ENCODE data around the gene TMEM178B. TPM values are rescaled to one million over a fixed set of nuclear protein-coding genes. Genes with fewer than 3 reads are reported as not detected.

The TMEM178B gene
- total RNA-seq, 1 experiment from 2014 or later = 0.11 TPM

- intact Hi-C loops (cut with micrococcal nuclease; ENCODE audit: unreplicated experiment) = no loop called here
- ChIA-PET POLR2A (no interaction called here), CTCF (no interaction called here)
- Histone ChIP-seq H3K4me3 (ENCODE audit: low read depth, low read length) (no peak overlapping the region), H3K9me3 (no peaks in the 10 kb centered on the region), H3K36me3 (ENCODE audit: control insufficient read depth, insufficient read depth, low read length) (no peaks in the 10 kb centered on the region), H3K27me3 (replicated peaks; ENCODE audit: control insufficient read depth, insufficient read depth, low read length) (no peaks in the 10 kb centered on the region), H3K4me1 (no peaks in the 10 kb centered on the region)
- Mint-ChIP-seq H3K4me3 (ENCODE audit: unreplicated experiment) (no peak overlapping the region), H3K27me3 (ENCODE audit: insufficient read depth, unreplicated experiment) (peaks cover 39% of the 10 kb centered on the region), H3K9me3 (ENCODE audit: unreplicated experiment) (no peaks in the 10 kb centered on the region), H3K4me1 (ENCODE audit: low read depth, unreplicated experiment) (no peaks in the 10 kb centered on the region), H3K36me3 (ENCODE audit: insufficient read depth, unreplicated experiment) (no peaks in the 10 kb centered on the region), H3K27ac (ENCODE audit: unreplicated experiment) (no peak overlapping the region)
- no peak for DNase-seq
- TF ChIP-seq CTCF (IDR thresholded peaks at IDR 0.05; ENCODE audit: insufficient read depth in 1 of 2, low read depth in 1 of 2, low read length in 1 of 2, severe bottlenecking in 1 of 2, unreplicated experiment in 1 of 2) = no peak
- no TSS peak for BruUV-seq (replicated peaks)
Observed at GRCh38 chr7:141451232-141451631, 377.4 kb downstream of the TMEM178B start.

- Histone ChIP-seq H3K4me1 (no peaks in the 10 kb centered on the region), H3K4me3 (ENCODE audit: low read depth, low read length) (no peak overlapping the region), H3K27me3 (replicated peaks; ENCODE audit: control insufficient read depth, insufficient read depth, low read length) (no peaks in the 10 kb centered on the region), H3K36me3 (ENCODE audit: control insufficient read depth, insufficient read depth, low read length) (no peaks in the 10 kb centered on the region), H3K9me3 (no peaks in the 10 kb centered on the region)
- intact Hi-C loops (cut with micrococcal nuclease; ENCODE audit: unreplicated experiment) = no loop called here
- Mint-ChIP-seq H3K36me3 (ENCODE audit: insufficient read depth, unreplicated experiment) (no peaks in the 10 kb centered on the region), H3K27me3 (ENCODE audit: insufficient read depth, unreplicated experiment) (peaks cover 35% of the 10 kb centered on the region), H3K9me3 (ENCODE audit: unreplicated experiment) (no peaks in the 10 kb centered on the region), H3K4me1 (ENCODE audit: low read depth, unreplicated experiment) (no peaks in the 10 kb centered on the region), H3K27ac (ENCODE audit: unreplicated experiment) (no peak overlapping the region), H3K4me3 (ENCODE audit: unreplicated experiment) (no peak overlapping the region)
- DNase-seq = no peak
- BruUV-seq (replicated peaks) = no TSS peak
- no peak for TF ChIP-seq CTCF (IDR thresholded peaks at IDR 0.05; ENCODE audit: insufficient read depth in 1 of 2, low read depth in 1 of 2, low read length in 1 of 2, severe bottlenecking in 1 of 2, unreplicated experiment in 1 of 2)
- POLR2A ChIA-PET = no interaction called here
- CTCF ChIA-PET = no interaction called here
Observed at GRCh38 chr7:141452911-141453310, 379.0 kb downstream of the TMEM178B start.

- Histone ChIP-seq H3K27me3 (replicated peaks; ENCODE audit: control insufficient read depth, insufficient read depth, low read length) (no peaks in the 10 kb centered on the region), H3K9me3 (no peaks in the 10 kb centered on the region), H3K4me1 (no peaks in the 10 kb centered on the region), H3K36me3 (ENCODE audit: control insufficient read depth, insufficient read depth, low read length) (no peaks in the 10 kb centered on the region), H3K4me3 (ENCODE audit: low read depth, low read length) (no peak overlapping the region)
- no peaks in the 10 kb centered on the region for H3K36me3 Mint-ChIP-seq (ENCODE audit: insufficient read depth, unreplicated experiment)
- no TSS peak for BruUV-seq (replicated peaks)
- no peaks in the 10 kb centered on the region for H3K9me3 Mint-ChIP-seq (ENCODE audit: unreplicated experiment)
- H3K27ac Mint-ChIP-seq (ENCODE audit: unreplicated experiment) = no peak overlapping the region
- H3K27me3 Mint-ChIP-seq (ENCODE audit: insufficient read depth, unreplicated experiment) = peaks cover 23% of the 10 kb centered on the region
- intact Hi-C loops (cut with micrococcal nuclease; ENCODE audit: unreplicated experiment) = no loop called here
- CTCF ChIA-PET = no interaction called here
- POLR2A ChIA-PET = no interaction called here
- H3K4me3 Mint-ChIP-seq (ENCODE audit: unreplicated experiment) = no peak overlapping the region
- no peak for DNase-seq
- H3K4me1 Mint-ChIP-seq (ENCODE audit: low read depth, unreplicated experiment) = no peaks in the 10 kb centered on the region
- no peak for TF ChIP-seq CTCF (IDR thresholded peaks at IDR 0.05; ENCODE audit: insufficient read depth in 1 of 2, low read depth in 1 of 2, low read length in 1 of 2, severe bottlenecking in 1 of 2, unreplicated experiment in 1 of 2)
Observed at GRCh38 chr7:141454338-141454737, 380.5 kb downstream of the TMEM178B start.

All from Caco-2 (cell line).